SU-DHL-6 (cell line): Measurements from ENCODE around the gene TAF1C.

Source experiments
- CTCF ChIP-seq: fragments of 200-600 bp; sonication (generic); IDR thresholded peaks from one replicate; pipeline ENCODE4 v1.5.1; 2017; ENCODE audit warnings: antibody characterized with exemption, mild to moderate bottlenecking, low read length, moderate library complexity; ENCODE audit not compliant: insufficient read depth, poor library complexity, severe bottlenecking
- EZH2phosphoT487 ChIP-seq: fragments of 200-600 bp; sonication (generic), shearing (Covaris generic); conservative IDR thresholded peaks from 2 replicates; pipeline ENCODE4 v1.6.1; 2018; ENCODE audit warnings: mild to moderate bottlenecking, antibody characterized with exemption, low read length, moderate library complexity, mixed read lengths

- TF ChIP-seq CTCF (no peak), EZH2phosphoT487 (no peak)
Observed at GRCh38 chr16:84179612-84180320, 7.1 kb downstream of the TAF1C start.
